Chondrocyte (in vitro differentiated cells): ENCODE results near the gene CENPX. TPM values are rescaled to one million over a fixed set of nuclear protein-coding genes. Genes with fewer than 3 reads are reported as not detected.

Experiments used
- DNase-seq: peaks from one replicate; pipeline ENCODE4 v3.0.0; 2021; ENCODE audit warnings: mixed read lengths, low spot score
- H3K27ac Mint-ChIP-seq: one replicate; pipeline ENCODE4 v1.8.0; 2021; ENCODE audit warnings: mild to moderate bottlenecking, moderate library complexity, mixed read lengths; ENCODE audit not compliant: unreplicated experiment
- H3K27me3 Mint-ChIP-seq: 2 replicates; pipeline ENCODE4 v1.8.0; 2021; ENCODE audit warnings: low read depth, mixed read lengths
- H3K36me3 Mint-ChIP-seq: 2 replicates; pipeline ENCODE4 v1.8.0; 2021; ENCODE audit warnings: low read depth, mixed read lengths
- H3K4me1 Mint-ChIP-seq: 2 replicates; pipeline ENCODE4 v1.8.0; 2021; ENCODE audit warnings: low read depth, mild to moderate bottlenecking, mixed read lengths
- H3K4me3 Mint-ChIP-seq: one replicate; pipeline ENCODE4 v1.8.0; 2021; ENCODE audit warnings: mild to moderate bottlenecking, moderate library complexity, mixed read lengths; ENCODE audit not compliant: unreplicated experiment
- H3K9me3 Mint-ChIP-seq: 2 replicates; pipeline ENCODE4 v1.8.0; 2021; ENCODE audit warnings: low read depth, mixed read lengths
- total RNA-seq: library from RNA; stranded (reverse); gene quantifications from 3 replicates; pipeline ENCODE4 v1.2.1, GENCODE V29; 2021
- TF ChIP-seq, protein P1 (sequence below): fragments of 200-600 bp; sonication (generic); IDR thresholded peaks from 2 replicates; pipeline ENCODE4 v1.5.0; 2021; ENCODE audit warnings: antibody characterized with exemption, mild to moderate bottlenecking, moderate library complexity

The CENPX gene
- total RNA-seq, 1 donor from 2014 or later, result 18.1 TPM

DNA sequence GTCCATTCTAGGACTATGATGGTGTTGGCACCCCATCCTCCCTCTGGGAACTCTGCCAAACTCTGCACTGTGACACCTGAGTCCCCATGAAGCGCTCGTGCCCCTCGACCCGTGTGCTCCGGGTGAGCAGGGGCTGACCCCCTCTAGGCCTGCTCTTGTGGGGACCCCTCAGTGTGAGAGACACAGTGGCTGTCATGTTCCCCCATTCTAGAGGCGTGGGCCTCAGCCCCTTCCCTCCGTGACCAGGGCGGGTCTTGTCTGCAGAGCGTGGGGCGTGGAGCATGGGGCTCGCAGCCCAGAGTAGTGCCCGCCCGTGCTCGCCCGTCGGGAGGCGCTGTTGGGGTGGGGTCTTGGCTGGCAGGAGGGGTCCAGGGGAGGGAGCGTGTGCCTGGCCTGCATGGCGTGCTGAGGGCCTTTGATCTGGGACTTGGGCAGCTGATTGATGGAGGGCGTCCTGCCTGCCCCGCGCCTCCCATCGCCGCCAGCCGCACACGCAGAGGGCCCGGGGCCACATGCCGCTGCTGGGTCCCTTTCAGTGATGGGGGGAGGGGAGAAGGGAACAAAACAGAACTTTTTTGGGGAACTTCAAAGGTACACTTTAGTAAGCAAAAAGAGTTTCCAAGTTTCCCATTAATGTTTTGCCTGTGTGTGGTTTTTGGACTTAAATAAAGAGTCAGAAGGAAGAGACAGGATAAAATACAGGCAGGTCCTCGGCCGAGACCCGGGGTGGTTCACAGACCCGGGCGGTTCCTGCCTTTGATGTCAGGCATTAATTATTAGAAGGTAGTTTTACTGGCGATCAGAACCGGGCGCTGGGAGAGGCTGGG lies 22.5 kb downstream of the CENPX start:
- H3K27me3 Mint-ChIP-seq, result no peaks in the 10 kb centered on the region
- peaks cover 7% of the 10 kb centered on the region for H3K36me3 Mint-ChIP-seq
- no peaks in the 10 kb centered on the region for H3K9me3 Mint-ChIP-seq
- TF ChIP-seq, protein P1, sequence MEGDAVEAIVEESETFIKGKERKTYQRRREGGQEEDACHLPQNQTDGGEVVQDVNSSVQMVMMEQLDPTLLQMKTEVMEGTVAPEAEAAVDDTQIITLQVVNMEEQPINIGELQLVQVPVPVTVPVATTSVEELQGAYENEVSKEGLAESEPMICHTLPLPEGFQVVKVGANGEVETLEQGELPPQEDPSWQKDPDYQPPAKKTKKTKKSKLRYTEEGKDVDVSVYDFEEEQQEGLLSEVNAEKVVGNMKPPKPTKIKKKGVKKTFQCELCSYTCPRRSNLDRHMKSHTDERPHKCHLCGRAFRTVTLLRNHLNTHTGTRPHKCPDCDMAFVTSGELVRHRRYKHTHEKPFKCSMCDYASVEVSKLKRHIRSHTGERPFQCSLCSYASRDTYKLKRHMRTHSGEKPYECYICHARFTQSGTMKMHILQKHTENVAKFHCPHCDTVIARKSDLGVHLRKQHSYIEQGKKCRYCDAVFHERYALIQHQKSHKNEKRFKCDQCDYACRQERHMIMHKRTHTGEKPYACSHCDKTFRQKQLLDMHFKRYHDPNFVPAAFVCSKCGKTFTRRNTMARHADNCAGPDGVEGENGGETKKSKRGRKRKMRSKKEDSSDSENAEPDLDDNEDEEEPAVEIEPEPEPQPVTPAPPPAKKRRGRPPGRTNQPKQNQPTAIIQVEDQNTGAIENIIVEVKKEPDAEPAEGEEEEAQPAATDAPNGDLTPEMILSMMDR, result no peak
- no peak overlapping the region for H3K27ac Mint-ChIP-seq
- no peak overlapping the region for H3K4me3 Mint-ChIP-seq
- H3K4me1 Mint-ChIP-seq, result peaks cover 14% of the 10 kb centered on the region
- DNase-seq, result no peak

DNA sequence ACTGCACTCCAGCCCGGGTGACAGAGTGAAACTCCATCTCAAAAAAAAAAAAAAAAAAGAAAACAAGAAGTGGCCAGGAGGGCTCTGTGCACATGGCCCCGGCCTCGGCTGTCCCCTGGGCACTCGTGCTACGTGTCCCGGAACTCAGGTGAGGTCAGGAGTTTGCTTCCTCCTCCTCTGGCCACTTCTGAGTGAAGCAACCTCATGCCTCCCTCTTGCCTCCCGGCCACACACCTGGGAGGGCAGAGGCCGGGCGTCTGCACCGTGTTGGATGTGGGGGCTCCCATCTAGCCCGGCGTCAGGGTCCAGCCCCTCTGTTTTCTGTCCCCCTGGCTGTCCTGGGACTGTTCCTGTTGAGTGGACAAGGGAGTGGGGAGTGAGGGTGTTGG lies 23.1 kb downstream of the CENPX start:
- DNase-seq, result no peak
- H3K27me3 Mint-ChIP-seq, result no peaks in the 10 kb centered on the region
- TF ChIP-seq, protein P1, result no peak
- H3K4me1 Mint-ChIP-seq, result peaks cover 14% of the 10 kb centered on the region
- no peaks in the 10 kb centered on the region for H3K9me3 Mint-ChIP-seq
- H3K4me3 Mint-ChIP-seq, result no peak overlapping the region
- H3K27ac Mint-ChIP-seq, result no peak overlapping the region
- peaks cover 7% of the 10 kb centered on the region for H3K36me3 Mint-ChIP-seq

DNA sequence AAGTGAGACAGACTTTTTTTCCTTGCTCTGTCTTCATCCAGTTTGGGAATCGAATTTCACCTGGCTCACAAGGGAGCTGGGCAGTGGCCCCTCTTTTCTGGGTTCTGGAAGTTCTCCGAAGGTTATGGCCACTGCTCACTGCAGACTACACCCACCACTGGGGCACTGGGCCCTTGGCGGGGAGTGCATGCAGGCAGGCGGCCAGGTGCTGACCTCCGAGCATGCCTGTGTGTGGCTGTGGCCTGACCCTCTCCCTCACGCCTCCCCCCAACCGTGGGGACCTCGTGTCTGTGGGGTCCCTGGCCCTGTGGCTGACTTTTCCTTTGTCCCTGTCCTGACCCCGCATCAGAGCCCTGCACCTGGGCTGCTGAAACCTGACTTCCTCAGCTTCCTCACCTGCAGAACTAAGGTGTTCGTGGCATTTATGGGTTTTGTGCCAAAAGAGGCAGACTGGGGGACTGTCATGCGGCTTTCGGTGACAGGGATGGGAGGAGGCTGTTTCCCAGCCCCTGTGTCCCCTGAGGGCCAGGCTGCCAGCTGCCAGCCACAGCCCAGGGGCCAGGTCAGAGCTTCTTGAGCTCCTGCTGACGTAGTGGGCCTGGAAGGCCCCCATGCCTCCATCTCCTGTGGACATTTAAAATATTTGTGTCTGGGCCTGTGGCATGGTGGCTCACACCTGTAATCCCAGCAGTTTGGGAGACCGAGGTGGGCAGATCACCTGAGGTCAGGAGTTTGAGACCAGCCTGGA lies 23.8 kb downstream of the CENPX start:
- Mint-ChIP-seq H3K27me3 (no peaks in the 10 kb centered on the region), H3K36me3 (peaks cover 7% of the 10 kb centered on the region), H3K4me1 (peaks cover 11% of the 10 kb centered on the region), H3K9me3 (no peaks in the 10 kb centered on the region), H3K4me3 (no peak overlapping the region), H3K27ac (no peak overlapping the region)
- no peak for DNase-seq
- TF ChIP-seq, protein P1, result no peak

DNA sequence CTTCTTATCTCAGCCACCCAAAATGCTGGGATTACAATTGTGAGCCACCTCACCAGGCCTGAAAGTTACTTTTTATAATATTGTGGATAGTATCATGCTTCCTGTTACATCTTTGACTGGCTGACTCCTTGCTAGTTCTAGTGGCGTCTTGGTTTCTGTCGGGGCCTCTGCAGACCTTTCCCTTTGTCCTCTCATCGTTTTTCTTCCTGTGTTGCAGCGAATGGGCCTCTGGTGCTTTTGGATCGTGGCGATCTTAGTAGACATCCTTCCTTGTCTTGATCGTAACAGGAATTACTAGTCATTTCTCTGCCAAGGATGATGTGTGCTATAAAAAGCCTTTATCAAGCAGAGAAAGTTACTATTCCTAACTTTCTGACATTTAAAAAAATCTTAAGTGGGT lies 24.5 kb downstream of the CENPX start:
- no peak overlapping the region for H3K4me3 Mint-ChIP-seq
- DNase-seq, result no peak
- peaks cover 7% of the 10 kb centered on the region for H3K36me3 Mint-ChIP-seq
- no peaks in the 10 kb centered on the region for H3K9me3 Mint-ChIP-seq
- H3K27me3 Mint-ChIP-seq, result no peaks in the 10 kb centered on the region
- H3K4me1 Mint-ChIP-seq, result peaks cover 5% of the 10 kb centered on the region
- TF ChIP-seq, protein P1, result no peak
- H3K27ac Mint-ChIP-seq, result no peak overlapping the region

DNA sequence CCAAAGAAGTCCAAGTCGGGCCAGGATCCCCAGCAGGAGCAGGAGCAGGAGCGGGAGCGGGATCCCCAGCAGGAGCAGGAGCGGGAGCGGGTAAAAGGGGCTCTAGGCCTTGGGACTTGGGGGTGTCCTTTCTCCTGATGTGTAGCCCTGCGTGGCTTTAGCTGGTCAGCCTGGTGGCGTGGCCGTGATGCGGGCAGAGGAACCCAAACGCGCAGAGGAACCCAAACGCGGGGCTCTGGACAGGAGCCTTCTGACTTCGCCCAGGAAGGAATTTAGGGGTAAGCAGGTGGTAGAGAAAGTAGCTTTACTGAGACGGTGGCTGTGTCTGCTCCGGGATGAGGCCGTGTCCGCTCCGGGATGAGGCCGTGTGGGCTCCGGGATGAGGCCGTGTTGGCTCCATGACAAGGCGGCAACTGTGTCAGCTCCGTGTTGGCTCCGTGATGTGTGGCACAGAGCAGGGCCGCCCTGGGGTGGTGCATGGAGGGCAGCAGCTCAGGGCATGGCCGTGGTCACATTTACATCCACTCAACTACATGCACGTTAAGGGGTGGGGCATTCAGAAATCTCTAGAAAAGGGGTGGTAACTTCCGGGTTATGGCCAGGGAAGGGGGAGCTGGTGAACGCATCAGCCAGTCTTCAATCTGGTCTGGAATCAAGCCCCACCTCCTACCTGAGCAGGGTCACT lies 25.8 kb downstream of the CENPX start:
- H3K27ac Mint-ChIP-seq, result no peak overlapping the region
- no peak for DNase-seq
- H3K9me3 Mint-ChIP-seq, result no peaks in the 10 kb centered on the region
- H3K36me3 Mint-ChIP-seq, result peaks cover 7% of the 10 kb centered on the region
- H3K27me3 Mint-ChIP-seq, result no peaks in the 10 kb centered on the region
- TF ChIP-seq, protein P1, result no peak
- H3K4me1 Mint-ChIP-seq, result peaks cover 5% of the 10 kb centered on the region
- H3K4me3 Mint-ChIP-seq, result no peak overlapping the region
